ENCODE measurements around the gene NEGR1. TPM values are rescaled to one million over a fixed set of nuclear protein-coding genes. Genes with fewer than 3 reads are reported as not detected.

NEGR1 gene
- total RNA-seq, 4 donors from 2014 or later = 4.1 to 12.4 (median 10.2) TPM

DNA sequence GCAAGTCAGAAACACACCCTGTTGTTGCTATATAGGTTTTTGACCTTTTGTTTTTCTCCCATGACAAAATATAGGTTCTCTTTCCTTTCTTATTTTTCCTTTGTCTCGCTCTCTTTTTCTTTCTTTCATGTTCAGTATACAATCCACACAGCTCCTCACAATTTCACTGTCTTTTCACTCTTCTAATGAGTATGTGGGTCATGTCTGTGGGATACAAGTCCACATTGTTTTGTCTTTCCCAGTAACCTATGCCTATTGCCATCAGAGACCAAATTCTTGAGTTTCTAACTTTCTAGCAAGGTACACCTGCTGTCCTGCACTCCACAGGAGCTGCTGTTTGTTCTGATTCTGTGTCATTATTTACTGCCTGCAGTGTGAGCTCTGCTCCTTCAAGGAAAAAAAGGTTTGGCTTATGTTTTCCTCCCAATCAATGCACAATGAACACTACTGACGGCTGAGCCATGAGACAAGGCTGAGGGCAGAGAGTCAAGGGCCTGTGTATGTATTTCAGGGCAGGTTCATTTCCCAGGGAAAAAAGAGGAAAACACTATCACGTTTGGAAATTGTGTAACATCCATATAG lies 453.8 kb downstream of the NEGR1 start:
- Histone ChIP-seq H3K9me3 (no peaks in the 10 kb centered on the region), H3K27ac (no peak overlapping the region), H3K36me3 (no peaks in the 10 kb centered on the region), H3K4me3 (replicated peaks in 1 of 3) (no peak overlapping the region), H3K4me1 (no peaks in the 10 kb centered on the region), H3K27me3 (no peaks in the 10 kb centered on the region)
- intact Hi-C loops (cut with DNase I) = no loop called here
- no peak for TF ChIP-seq POLR2A (IDR thresholded peaks at IDR 0.05)
- TF ChIP-seq, protein P1, sequence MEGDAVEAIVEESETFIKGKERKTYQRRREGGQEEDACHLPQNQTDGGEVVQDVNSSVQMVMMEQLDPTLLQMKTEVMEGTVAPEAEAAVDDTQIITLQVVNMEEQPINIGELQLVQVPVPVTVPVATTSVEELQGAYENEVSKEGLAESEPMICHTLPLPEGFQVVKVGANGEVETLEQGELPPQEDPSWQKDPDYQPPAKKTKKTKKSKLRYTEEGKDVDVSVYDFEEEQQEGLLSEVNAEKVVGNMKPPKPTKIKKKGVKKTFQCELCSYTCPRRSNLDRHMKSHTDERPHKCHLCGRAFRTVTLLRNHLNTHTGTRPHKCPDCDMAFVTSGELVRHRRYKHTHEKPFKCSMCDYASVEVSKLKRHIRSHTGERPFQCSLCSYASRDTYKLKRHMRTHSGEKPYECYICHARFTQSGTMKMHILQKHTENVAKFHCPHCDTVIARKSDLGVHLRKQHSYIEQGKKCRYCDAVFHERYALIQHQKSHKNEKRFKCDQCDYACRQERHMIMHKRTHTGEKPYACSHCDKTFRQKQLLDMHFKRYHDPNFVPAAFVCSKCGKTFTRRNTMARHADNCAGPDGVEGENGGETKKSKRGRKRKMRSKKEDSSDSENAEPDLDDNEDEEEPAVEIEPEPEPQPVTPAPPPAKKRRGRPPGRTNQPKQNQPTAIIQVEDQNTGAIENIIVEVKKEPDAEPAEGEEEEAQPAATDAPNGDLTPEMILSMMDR (IDR thresholded peaks at IDR 0.05) = no peak
- WGBS, 2 donors = 70 to 79% methylated on average over 3 of the region's 3 CpGs
- no peak for DNase-seq

DNA sequence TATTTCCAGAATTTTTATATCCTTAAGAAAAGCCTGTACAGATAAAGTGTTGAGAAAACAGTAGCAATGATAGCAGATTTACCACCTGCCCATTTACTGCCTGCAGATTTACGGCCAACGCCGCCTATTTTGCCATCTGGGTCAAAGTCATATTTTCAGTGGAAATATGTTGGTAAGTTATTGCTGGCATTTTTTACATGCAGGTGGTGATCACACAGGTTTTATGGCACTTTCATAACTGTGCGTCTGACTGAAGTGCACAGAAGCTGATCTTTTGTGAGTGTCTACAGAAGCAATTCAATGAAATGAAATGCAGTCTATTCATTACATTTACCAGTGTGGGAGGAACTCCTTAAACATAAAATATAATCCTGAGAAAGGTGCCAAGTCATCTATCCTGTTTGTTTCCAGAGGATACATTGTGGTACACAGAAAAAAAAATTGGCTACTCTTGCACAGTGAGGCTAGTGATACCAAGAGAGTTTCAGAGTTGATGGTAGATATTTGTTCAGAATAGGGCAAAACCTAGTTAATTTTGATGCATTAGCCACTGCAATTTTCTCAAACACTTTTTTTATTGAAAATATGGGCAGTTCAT lies 458.5 kb downstream of the NEGR1 start:
- H3K27me3 ChIP-seq = no peaks in the 10 kb centered on the region
- 94% methylated on average over 4 of the region's 4 CpGs for WGBS, 2 donors
- TF ChIP-seq POLR2A (IDR thresholded peaks at IDR 0.05) = no peak
- TF ChIP-seq, protein P1 (IDR thresholded peaks at IDR 0.05) = no peak
- H3K9me3 ChIP-seq = no peaks in the 10 kb centered on the region
- no peak overlapping the region for H3K4me3 ChIP-seq (replicated peaks in 1 of 3)
- H3K4me1 ChIP-seq = no peaks in the 10 kb centered on the region
- no peak overlapping the region for H3K27ac ChIP-seq
- no peak for DNase-seq
- intact Hi-C loops (cut with DNase I) = no loop called here
- no peaks in the 10 kb centered on the region for H3K36me3 ChIP-seq

DNA sequence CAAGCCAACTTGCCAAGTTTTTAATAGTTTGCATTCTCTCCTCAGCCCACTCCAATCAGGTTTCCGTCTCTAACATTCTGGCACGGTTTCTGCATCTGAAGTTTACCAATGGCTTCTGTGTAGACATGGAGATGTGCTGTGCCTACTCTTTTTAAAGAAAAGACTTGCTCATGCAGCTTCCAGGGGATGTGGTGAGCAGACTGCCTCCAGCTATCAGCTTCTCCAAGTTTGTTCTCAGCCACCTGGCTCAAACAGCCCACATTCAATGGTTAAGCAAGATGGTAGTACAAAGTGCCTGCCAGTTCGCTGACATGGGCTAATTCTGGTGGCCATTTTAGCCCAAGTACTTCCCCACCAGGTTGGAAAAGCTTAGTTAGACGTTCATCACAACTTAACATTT lies 465.3 kb downstream of the NEGR1 start:
- H3K27ac ChIP-seq = no peak overlapping the region
- intact Hi-C loops (cut with DNase I) = no loop called here
- DNase-seq = no peak
- H3K4me1 ChIP-seq = no peaks in the 10 kb centered on the region
- H3K27me3 ChIP-seq = no peaks in the 10 kb centered on the region
- H3K4me3 ChIP-seq (replicated peaks in 1 of 3) = no peak overlapping the region
- TF ChIP-seq, protein P1 (IDR thresholded peaks at IDR 0.05) = no peak
- WGBS, 2 donors = 82 to 86% methylated on average over 4 of the region's 4 CpGs
- H3K9me3 ChIP-seq = no peaks in the 10 kb centered on the region
- H3K36me3 ChIP-seq = no peaks in the 10 kb centered on the region

DNA sequence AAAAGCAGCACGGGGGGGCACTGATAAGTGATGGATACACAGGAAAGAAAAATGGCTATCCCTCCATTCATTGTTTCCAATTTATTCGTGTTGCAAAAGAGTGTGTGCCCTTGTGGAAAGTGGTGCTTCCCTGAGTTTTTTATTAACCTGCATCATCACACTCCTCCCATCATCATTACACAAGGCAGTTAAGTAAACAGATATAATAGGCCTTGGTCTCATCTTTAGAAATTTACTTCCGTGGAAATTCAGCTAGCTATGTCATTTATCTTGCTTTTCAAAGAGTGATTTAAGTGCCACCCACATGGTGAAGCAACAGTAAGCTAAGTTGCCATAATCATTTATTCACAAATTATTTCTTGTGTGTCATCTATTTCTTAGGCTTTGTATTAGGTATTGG lies 473.3 kb downstream of the NEGR1 start:
- WGBS, 2 donors = 78 to 82% methylated on average over 3 of the region's 3 CpGs
- TF ChIP-seq, protein P1 (IDR thresholded peaks at IDR 0.05) = no peak
- TF ChIP-seq POLR2A (IDR thresholded peaks at IDR 0.05) = no peak
- Histone ChIP-seq H3K4me3 (replicated peaks in 1 of 3) (no peak overlapping the region), H3K27me3 (no peaks in the 10 kb centered on the region), H3K36me3 (no peaks in the 10 kb centered on the region), H3K9me3 (no peaks in the 10 kb centered on the region), H3K27ac (no peak overlapping the region), H3K4me1 (no peaks in the 10 kb centered on the region)
- no peak for DNase-seq
- intact Hi-C loops (cut with DNase I) = no loop called here

DNA sequence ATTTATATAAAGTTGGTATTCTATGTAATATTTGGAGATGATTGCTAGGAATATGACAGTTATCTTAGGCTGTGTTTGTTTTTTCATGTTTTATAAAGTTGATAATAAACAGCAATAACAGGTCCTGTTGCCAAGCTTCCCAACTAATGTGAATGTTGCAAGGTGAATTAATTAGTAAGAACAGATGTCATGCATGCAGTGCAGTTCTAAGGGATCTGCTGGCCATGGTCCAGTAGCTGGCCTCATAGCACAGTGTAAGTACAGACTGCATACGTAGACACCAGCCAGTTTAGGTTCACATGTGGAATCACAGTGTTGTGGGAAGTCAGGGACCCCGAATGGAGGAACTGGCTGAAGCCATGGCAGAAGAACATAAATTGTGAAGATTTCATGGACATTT lies 478.2 kb downstream of the NEGR1 start:
- TF ChIP-seq, protein P1 (IDR thresholded peaks at IDR 0.05) = no peak
- TF ChIP-seq POLR2A (IDR thresholded peaks at IDR 0.05) = no peak
- no peak overlapping the region for H3K27ac ChIP-seq
- no peaks in the 10 kb centered on the region for H3K4me1 ChIP-seq
- no peak overlapping the region for H3K4me3 ChIP-seq (replicated peaks in 1 of 3)
- no peaks in the 10 kb centered on the region for H3K27me3 ChIP-seq
- intact Hi-C loops (cut with DNase I) = no loop called here
- no peaks in the 10 kb centered on the region for H3K9me3 ChIP-seq
- no peak for DNase-seq
- H3K36me3 ChIP-seq = no peaks in the 10 kb centered on the region
- 75 to 88% methylated on average over 2 of the region's 2 CpGs for WGBS, 2 donors

Measured in thyroid gland (tissue), 4 donors.